HG03175 (cell line): ENCODE measurements around the gene PROX1.

ENCODE experiments used
- ATAC-seq: cut with Tn5 transposase; IDR thresholded peaks from one replicate; pipeline ENCODE4 v1.9.1; 2021; ENCODE audit warnings: mild to moderate bottlenecking, moderate library complexity; ENCODE audit not compliant: unreplicated experiment

The PROX1 gene

GRCh38 chr1:213979751-213980586 lies 7.8 kb upstream of the PROX1 start:
- ATAC-seq: no peak

DNA sequence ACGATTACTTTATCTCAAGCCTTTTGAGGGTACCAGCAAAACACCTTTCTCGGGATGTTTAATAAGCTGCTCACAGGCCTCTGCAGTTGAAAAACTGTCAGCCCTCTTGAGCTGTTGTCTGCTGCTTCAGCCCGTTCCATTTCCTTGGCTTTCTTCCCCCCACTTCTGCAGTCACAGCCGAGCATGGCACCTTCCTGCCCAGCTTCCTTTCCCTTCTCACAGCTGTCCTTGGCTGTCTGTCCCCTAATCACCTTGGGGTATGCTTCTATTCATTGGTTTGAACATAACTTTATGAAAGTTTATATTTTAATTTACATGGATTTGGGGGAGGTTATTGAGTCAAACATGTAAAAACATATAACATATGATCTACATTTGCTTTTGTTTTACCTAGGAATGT lies 6.9 kb upstream of the PROX1 start:
- ATAC-seq: no peak

- no peak for ATAC-seq
Observed at GRCh38 chr1:213982289-213982671, 5.5 kb upstream of the PROX1 start.

- ATAC-seq: no peak
Observed at GRCh38 chr1:213982672-213983492, 4.9 kb upstream of the PROX1 start.

DNA sequence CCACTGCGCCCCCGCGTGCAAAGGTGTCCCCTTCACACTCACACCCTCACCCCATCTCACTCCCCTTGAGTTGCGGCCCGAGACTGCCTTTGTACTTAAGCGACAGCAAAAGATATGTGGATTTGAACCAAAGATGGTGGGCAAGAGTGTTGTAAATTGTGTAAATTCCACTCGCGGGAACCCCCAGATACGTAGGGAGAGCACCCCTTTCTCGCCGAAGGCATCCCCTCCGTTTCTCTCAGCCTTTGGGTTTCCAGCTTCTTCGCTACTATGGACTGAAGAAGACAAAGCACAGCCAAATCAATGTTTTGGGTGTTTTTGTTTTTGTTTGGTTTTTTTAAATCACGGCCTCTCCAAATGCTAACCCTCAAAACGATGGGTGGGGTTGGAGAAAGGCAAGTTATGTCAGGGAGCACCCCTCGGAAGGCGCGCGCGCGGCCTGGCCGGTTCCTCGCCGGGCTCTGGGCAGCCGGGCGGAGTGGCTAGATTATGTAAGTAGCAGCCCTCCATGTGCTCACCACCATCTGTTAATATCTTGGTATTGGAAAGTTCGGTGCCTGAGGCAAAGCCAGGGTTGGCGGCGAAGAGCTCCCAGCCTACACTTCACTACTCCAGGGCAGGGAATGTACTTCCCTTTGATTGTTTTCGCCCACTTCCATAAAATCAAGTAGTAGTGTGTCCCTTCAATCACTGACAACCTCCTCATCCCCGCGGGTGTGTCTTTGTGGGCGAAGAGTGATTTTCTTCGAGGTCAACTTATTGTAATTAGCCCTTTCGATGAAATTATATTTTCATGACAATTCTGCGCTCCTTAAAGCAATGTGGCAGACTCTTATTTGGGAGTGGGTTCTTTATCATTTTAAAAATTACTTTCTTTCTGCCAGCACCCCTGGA lies 4.0 kb upstream of the PROX1 start:
- no peak for ATAC-seq

- no peak for ATAC-seq
Observed at GRCh38 chr1:213984387-213985208, 3.2 kb upstream of the PROX1 start.

DNA sequence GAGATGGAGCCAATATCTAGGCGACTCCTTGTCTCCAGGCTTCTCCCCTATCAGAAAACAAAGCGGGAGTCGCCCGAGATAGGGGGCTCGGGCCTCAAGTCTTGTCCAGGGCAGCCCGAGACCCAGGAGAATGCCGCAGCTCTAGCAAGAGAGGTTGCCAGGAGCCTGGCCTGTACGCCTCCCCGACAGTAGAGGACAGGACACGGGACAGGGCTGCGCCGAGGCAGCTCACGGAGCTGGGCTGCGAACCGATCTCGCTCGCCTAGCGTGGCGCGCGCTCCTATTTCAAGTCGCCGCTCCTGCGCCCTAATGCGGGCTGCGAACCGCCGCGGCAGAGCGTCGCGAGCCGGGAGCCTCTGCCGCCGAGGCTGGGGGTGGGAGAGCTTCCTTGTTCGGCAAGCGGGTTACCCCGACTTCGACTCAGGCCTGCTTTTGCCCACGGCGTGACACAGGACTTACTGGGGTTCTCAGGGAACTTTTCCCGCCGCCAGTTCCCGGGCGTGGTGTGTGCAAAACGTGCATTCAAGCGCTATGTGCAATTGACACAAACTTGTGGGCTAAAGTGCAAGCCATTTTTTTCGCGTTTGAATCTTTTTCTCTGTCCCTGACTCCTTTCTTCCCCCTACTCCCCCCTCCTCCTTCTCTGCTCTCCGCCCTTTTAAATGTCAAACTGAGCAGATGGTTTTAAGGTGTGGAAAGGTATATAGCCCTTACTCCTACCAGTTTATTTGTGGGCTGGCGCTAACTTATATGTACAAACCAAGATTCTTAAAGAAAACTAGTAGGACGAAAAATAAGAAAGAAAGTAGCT lies 2.4 kb upstream of the PROX1 start:
- no peak for ATAC-seq

DNA sequence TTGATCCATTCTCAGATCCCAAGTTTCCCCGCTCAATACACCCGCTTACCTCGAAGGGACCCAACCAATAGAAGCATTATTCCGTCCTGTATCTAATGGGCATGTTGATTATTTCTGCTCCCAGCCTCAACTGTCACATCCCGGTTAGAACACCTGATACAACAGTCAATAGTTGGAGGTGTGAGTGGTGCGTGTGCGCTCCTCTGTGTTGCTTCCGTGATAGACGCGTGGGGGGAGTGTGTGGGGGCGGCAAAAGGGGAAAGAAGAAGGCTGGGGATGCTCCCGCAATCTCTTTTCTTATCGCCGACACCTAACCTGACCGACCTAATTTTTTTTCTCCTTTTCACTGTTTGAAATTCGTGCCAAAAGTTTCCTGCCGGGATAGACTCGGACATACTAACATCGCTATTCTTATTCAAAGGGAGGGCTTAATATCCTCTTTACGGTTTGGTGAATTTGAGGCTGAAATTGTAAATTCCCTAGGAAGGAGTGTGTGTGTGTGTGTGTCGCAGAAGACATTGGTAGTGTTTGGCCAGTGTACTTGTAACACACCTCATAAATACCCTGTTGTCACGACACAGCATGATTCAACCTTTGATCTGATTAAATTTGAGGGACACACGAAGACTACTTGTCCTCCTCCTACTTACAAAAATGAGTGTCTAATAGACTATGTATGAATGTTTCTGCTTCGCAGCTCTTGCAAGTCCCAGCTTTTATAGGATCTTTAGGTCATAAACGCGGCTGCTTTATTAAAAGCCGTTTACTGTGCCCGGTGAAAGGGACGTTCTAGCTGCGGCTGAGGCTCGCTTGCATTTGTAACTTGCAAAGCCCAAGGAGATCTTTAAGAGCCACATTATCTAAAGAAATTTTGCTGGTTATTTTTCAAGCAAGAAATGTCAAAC lies 1.5 kb upstream of the PROX1 start:
- ATAC-seq: no peak

DNA sequence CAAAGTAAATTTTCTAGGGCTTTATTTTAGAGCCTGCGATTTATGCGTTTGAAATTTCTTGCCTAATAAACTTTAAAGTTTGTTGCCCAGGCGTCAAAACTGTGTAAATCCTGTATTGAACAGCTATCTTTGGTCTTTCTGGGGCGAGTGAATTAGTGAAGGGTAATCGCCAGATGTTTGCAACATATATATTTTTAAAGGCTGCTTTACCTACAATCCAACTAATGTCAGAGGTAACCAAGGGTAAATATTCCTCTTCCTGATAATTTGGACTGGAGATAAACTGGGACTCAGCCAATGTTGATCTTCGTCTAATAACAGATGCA lies 885 bp upstream of the PROX1 start:
- ATAC-seq: no peak

DNA sequence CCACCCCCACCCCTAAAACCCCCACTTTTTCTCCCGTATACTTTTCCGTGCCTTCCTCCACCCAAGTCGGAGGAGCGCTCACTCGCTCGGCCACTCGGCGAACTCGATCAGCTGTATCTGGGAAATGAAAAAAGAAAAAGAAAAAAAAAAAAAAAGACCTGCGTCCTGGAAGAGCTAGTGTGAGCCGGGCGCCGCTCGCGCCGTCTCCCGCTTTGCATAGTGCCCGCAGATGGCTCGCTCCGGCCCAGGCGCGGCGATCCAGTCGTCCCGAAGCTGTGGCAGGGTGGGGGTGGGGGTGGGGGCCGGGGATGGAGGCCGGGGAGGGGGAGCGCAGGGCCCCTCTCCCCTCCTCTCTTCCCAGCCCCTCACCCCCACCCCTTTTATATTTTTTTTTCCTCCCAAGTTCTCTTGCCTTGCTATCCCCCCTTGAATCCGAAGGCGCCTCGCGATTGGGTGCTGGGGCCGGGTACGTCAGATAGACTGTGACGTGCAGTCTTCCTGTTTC lies 299 bp upstream of the PROX1 start:
- ATAC-seq: peak; percentile 61

- no peak for ATAC-seq
Observed at GRCh38 chr1:213988507-213989001, 781 bp downstream of the PROX1 start.

GRCh38 chr1:213989002-213989855 lies 1.5 kb downstream of the PROX1 start:
- ATAC-seq: no peak

DNA sequence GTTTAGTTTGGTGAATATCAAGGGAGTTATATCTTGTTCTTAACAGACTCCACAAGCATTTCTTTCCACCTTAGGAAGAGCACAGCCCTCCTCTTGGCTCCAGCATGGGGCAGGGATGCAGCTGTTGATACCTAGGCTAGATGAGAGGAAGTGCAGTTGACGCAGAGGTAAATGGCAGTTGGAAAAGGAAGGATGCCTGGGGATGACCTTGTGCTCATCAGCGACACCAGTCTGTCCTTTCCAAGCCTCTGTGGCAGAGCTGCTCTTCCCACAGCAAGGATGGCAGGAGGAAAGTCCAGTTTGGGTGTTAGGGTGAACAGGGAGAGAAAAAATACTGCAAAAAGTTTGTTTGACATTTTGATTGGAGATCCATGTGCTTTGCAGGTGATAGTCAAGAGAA lies 6.2 kb downstream of the PROX1 start:
- no peak for ATAC-seq

GRCh38 chr1:213994888-213995287 lies 7.1 kb downstream of the PROX1 start:
- ATAC-seq: no peak

DNA sequence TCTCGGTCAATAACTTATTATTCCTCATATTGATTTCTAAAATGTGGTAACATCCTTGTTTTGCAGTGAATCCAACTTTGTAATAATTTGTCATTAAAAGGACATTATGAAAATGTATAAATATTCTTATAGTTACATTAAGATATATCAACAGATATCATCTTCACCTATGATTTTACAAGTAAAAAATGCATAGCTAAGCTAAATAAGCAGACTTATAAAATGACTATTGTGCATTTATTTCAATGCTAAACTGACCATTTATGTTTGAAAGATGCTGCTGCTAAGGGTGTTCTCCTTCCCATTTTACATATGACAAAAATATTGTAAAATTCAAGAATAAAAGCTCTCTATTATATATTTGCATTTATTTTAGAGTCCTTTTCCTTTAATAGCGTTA lies 7.8 kb downstream of the PROX1 start:
- ATAC-seq: no peak

DNA sequence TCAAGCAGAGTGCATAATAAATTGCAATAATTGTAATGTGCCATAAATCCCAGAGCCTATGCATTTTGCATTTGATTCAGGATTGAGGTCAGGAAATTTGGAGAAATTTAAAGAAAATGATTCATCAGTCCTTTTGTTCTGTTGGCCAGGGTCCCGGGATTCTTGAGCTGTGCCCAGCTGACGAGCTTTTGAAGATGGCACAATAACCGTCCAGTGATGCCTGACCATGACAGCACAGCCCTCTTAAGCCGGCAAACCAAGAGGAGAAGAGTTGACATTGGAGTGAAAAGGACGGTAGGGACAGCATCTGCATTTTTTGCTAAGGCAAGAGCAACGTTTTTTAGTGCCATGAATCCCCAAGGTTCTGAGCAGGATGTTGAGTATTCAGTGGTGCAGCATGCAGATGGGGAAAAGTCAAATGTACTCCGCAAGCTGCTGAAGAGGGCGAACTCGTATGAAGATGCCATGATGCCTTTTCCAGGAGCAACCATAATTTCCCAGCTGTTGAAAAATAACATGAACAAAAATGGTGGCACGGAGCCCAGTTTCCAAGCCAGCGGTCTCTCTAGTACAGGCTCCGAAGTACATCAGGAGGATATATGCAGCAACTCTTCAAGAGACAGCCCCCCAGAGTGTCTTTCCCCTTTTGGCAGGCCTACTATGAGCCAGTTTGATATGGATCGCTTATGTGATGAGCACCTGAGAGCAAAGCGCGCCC lies 8.7 kb downstream of the PROX1 start:
- ATAC-seq: no peak
